Colonic mucosa (tissue), 4 donors: Measurements from ENCODE around the gene NDUFS1. TPM values are rescaled to one million over a fixed set of nuclear protein-coding genes. Genes with fewer than 3 reads are reported as not detected.
"Not testable (repeated sequence)": the region's sequence is repeated elsewhere in the genome, so short reads cannot be mapped to it uniquely, and the experiment has no call there.

Source experiments
- DNase-seq: peaks from one replicate; pipeline ENCODE4 v3.0.0-alpha.2; 2020
- H3K27ac ChIP-seq: fragments of 200-600 bp; one replicate; pipeline ENCODE4 v1.8.0; 2021
- H3K27me3 ChIP-seq: fragments of 200-600 bp; one replicate; pipeline ENCODE4 v1.8.0; 2021
- H3K36me3 ChIP-seq: fragments of 200-600 bp; one replicate; pipeline ENCODE4 v1.8.0; 2021
- H3K4me1 ChIP-seq: fragments of 200-600 bp; one replicate; pipeline ENCODE4 v1.8.0; 2021; ENCODE audit warnings: mild to moderate bottlenecking
- H3K4me3 ChIP-seq: fragments of 200-600 bp; one replicate; pipeline ENCODE4 v1.8.0; 2021
- H3K9ac ChIP-seq, 2 donors: one replicate each; pipeline ENCODE4 v1.7.0; 2013; ENCODE audit warnings: control low read depth in 2 of 2, low read depth in 2 of 2, low read length in 2 of 2
- H3K9me3 ChIP-seq: fragments of 200-600 bp; one replicate; pipeline ENCODE4 v1.8.0; 2021
- intact Hi-C: fragments of 100-400 bp; cut with DNase I; formaldehyde crosslinking; loops from one replicate; pipeline ENCODE4 v1.14.1; 2022
- total RNA-seq, 2 donors: library from RNA; stranded (reverse); fragmentation: NEBNext Ultra II Directional in 1 of 2; extraction: Animal tissue kit (Norgen Biotek cat#: 25700) in 1 of 2; gene quantifications; one replicate each; pipeline ENCODE4 v1.2.1, GENCODE V29; 2021
- TF ChIP-seq, protein P1 (sequence below): fragments of 200-600 bp; IDR thresholded peaks from one replicate; pipeline ENCODE4 v1.8.0; 2022; ENCODE audit warnings: antibody characterized with exemption, mild to moderate bottlenecking
- donor health status: healthy.
- donor health status: DM: no; HTN: no; CAD: no.
- donor health status: DM: no; HTN: no; CAD: no.

The NDUFS1 gene
- total RNA-seq, 2 donors from 2014 or later = 143 to 200 TPM

- peak; percentile 49 for DNase-seq
- Histone ChIP-seq H3K9ac (no peak overlapping the region), H3K4me3 (no peak overlapping the region), H3K9me3 (no peaks in the 10 kb centered on the region), H3K27ac (no peak overlapping the region), H3K36me3 (peaks cover 16% of the 10 kb centered on the region), H3K27me3 (no peaks in the 10 kb centered on the region), H3K4me1 (no peaks in the 10 kb centered on the region)
- TF ChIP-seq, protein P1, sequence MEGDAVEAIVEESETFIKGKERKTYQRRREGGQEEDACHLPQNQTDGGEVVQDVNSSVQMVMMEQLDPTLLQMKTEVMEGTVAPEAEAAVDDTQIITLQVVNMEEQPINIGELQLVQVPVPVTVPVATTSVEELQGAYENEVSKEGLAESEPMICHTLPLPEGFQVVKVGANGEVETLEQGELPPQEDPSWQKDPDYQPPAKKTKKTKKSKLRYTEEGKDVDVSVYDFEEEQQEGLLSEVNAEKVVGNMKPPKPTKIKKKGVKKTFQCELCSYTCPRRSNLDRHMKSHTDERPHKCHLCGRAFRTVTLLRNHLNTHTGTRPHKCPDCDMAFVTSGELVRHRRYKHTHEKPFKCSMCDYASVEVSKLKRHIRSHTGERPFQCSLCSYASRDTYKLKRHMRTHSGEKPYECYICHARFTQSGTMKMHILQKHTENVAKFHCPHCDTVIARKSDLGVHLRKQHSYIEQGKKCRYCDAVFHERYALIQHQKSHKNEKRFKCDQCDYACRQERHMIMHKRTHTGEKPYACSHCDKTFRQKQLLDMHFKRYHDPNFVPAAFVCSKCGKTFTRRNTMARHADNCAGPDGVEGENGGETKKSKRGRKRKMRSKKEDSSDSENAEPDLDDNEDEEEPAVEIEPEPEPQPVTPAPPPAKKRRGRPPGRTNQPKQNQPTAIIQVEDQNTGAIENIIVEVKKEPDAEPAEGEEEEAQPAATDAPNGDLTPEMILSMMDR = peak; percentile 74
- intact Hi-C loops = loop anchor here (10.0 kb wide), 1 partner anchor 110 kb away; the partner anchor contains the start of gene ZDBF2
These were observed 5.1 kb upstream of the NDUFS1 start for GRCh38 chr2:206164261-206164862.

DNA sequence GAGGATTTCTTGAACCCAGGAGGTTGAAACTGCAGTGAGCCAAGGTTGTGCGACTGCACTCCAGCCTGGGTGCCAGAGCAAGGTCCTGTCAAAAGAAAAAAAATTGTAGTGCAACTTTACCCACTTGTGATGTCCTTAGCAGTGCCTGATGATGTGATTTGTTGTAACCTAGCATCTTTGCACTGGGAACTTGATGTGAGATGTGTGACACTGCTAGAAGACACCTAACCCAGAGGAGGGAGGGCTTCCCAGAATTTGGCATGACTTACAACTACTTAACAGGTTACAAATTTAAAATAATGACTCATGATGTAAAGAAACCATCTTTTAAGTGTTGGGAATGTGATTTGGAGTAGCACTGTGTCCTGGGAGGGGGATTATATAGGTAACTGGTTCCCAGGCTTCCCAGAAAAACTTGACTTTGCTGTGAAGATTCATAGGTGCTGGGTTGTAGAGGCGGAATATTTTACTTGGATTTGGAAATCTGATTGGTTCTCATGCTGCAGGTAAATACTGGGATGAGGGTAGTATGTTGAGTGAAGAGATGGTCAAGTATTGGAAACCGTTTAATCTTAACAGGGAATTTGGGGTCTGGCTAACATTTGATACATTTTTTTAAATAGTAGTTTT is 4.1 kb upstream of the NDUFS1 start:
- no peaks in the 10 kb centered on the region for H3K9me3 ChIP-seq
- intact Hi-C loops = loop anchor here (10.0 kb wide), 1 partner anchor 111 kb away; the partner anchor contains the start of gene ZDBF2

GRCh38 chr2:206162401-206162800 is 3.2 kb upstream of the NDUFS1 start:
- H3K4me1 ChIP-seq, H3K9ac ChIP-seq, H3K27ac ChIP-seq, H3K9me3 ChIP-seq, H3K4me3 ChIP-seq, H3K27me3 ChIP-seq, DNase-seq: not testable (repeated sequence)
- H3K36me3 ChIP-seq = peaks cover 16% of the 10 kb centered on the region
- intact Hi-C loops = loop anchor here (10.0 kb wide), 1 partner anchor 112 kb away; the partner anchor contains the start of gene ZDBF2

More for the DNA sequence above, 4.1 kb upstream of the NDUFS1 start:
- no peak for DNase-seq
- Histone ChIP-seq H3K4me3 (no peak overlapping the region), H3K27ac (no peak overlapping the region), H3K4me1 (no peaks in the 10 kb centered on the region), H3K9ac (no peak overlapping the region), H3K36me3 (peaks cover 16% of the 10 kb centered on the region), H3K27me3 (no peaks in the 10 kb centered on the region)
- TF ChIP-seq, protein P1 = no peak

DNA sequence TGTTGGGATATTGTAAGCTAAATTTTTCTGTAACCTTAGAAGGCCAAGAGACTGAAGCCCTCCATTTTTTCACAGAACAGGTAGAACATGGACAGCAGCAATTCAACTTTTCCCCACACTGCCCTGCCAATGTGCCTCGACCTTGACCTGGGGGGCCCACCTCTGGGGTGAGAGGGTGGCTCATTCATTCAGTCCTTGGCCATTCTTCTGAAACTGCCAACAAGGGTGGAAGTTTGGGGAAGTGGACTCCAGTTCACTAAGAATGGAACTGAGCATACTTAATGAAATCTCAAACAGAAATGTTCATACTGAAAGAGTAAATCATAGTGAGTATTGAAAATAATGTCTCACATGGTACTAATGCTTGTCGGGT is 1.5 kb upstream of the NDUFS1 start:
- H3K36me3 ChIP-seq = peaks cover 16% of the 10 kb centered on the region
- H3K4me1 ChIP-seq = no peaks in the 10 kb centered on the region
- peak; percentile 21 for DNase-seq
- H3K27me3 ChIP-seq = no peaks in the 10 kb centered on the region
- peak overlapping the region; percentile 87 for H3K4me3 ChIP-seq
- H3K9me3 ChIP-seq = no peaks in the 10 kb centered on the region
- TF ChIP-seq, protein P1 = no peak
- H3K27ac ChIP-seq = peak overlapping the region; percentile 90
- intact Hi-C loops = loop anchor here (10.0 kb wide), 1 partner anchor 114 kb away; the partner anchor contains the start of gene ZDBF2
- H3K9ac ChIP-seq = peak overlapping the region in 1 of 2 donors; percentile 96

DNA sequence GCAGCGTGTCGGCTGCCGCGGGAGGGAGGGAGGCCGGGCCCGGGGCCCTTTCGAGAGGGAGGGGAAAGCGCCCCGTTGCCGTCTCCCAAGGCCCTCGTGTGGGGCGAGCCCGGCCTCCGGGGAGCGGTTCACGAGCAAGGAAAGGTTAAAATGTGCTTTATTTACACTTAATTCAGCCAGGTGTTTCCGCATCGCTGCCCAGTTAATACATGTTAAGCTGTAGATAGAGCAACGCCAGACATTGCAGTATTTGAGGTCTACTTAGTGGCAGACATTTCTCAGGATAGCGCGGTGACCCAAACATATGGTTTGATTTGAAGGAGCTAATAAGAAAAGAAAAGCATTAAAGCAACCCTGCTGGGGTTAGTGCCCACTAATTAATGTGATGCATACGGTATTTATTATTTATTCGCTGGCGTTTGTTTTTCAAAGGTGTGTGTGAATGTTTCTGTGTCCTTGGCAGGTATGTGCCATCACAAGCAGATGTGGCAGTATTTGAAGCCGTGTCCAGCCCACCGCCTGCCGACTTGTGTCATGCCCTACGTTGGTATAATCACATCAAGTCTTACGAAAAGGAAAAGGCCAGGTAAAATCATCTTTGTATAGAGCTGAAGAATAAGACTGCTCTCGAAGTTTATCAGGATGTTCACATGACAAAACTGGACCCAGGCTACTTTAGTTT is 1.0 kb upstream of the NDUFS1 start:
- H3K36me3 ChIP-seq = peaks cover 16% of the 10 kb centered on the region
- intact Hi-C loops = loop anchor here (10.0 kb wide), 1 partner anchor 115 kb away; the partner anchor contains the start of gene ZDBF2
- H3K27me3 ChIP-seq = no peaks in the 10 kb centered on the region
- peak overlapping the region; percentile 72 to 96 for H3K9ac ChIP-seq
- TF ChIP-seq, protein P1 = no peak
- H3K27ac ChIP-seq = peak overlapping the region; percentile 90
- H3K9me3 ChIP-seq = no peaks in the 10 kb centered on the region
- no peak for DNase-seq
- no peaks in the 10 kb centered on the region for H3K4me1 ChIP-seq
- peak overlapping the region; percentile 87 for H3K4me3 ChIP-seq
